Stomach (tissue), 4 donors: ENCODE data around the gene EPHA6.

ENCODE experiments used
- CTCF ChIP-seq, 7 experiments: fragments of 450-650 bp in 4 of 7; fragments of 200-600 bp in 3 of 7; sonication (generic) in 3 of 7; IDR thresholded peaks; one replicate each; pipeline ENCODE4 v1.5.1; 2016 to 2019; ENCODE audit warnings: antibody characterized with exemption in 7 of 7, control low read depth in 2 of 7, mild to moderate bottlenecking in 1 of 7
- EP300 ChIP-seq: sonication (generic); formaldehyde crosslinking; IDR thresholded peaks from one replicate; pipeline ENCODE4 v1.6.1; 2017; ENCODE audit warnings: antibody characterized with exemption
- POLR2A ChIP-seq, 4 donors: fragments of 450-650 bp; IDR thresholded peaks; one replicate each; pipeline ENCODE4 v1.6.1; 2016; ENCODE audit warnings: antibody characterized with exemption in 4 of 4, control low read depth in 2 of 4, mild to moderate bottlenecking in 1 of 4, moderate library complexity in 1 of 4
- POLR2AphosphoS5 ChIP-seq, 3 donors: sonication (generic); formaldehyde crosslinking; IDR thresholded peaks; one replicate each; pipeline ENCODE4 v1.6.1; 2016; ENCODE audit warnings: antibody characterized with exemption in 3 of 3

DNA sequence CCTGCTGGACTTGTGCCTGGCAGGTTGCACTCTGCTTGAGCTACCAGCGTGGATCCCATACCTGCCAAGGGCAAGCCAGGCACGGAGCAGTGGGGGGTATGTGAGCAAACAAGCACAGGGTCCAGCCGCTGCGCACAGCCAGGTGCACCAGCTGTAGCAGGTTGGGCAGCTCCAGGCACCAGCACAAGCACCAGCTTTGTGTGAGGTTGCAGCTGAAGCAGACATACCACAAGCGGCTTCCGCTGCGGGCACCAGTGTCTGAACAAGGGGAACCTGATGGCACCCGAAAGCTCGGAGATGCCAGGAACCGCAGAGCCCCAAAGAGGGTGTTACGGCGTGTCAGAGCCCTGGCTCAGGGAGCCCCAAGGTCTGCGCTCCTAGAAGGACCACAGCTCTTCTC, 477.5 kb downstream of the EPHA6 start:
- TF ChIP-seq CTCF (IDR thresholded peaks at IDR 0.05) (no peak), EP300 (no peak), POLR2AphosphoS5 (IDR thresholded peaks at IDR 0.05) (no peak), POLR2A (IDR thresholded peaks at IDR 0.05) (no peak)
